Neural crest cell (in vitro differentiated cells): ENCODE measurements around the gene FILIP1. TPM values are rescaled to one million over a fixed set of nuclear protein-coding genes. Genes with fewer than 3 reads are reported as not detected.

Experiments
- DNase-seq: peaks from one replicate; pipeline ENCODE4 v3.0.0; 2021; ENCODE audit warnings: low read depth, mixed read lengths, low spot score
- H3K27ac Mint-ChIP-seq: one replicate; pipeline ENCODE4 v1.8.0; 2021; ENCODE audit warnings: mild to moderate bottlenecking, mixed read lengths; ENCODE audit not compliant: unreplicated experiment
- H3K27me3 Mint-ChIP-seq: 2 replicates; pipeline ENCODE4 v1.8.0; 2021; ENCODE audit warnings: low read depth, mild to moderate bottlenecking, mixed read lengths
- H3K36me3 Mint-ChIP-seq: 2 replicates; pipeline ENCODE4 v1.8.0; 2021; ENCODE audit warnings: low read depth, mild to moderate bottlenecking, mixed read lengths
- H3K4me1 Mint-ChIP-seq: 2 replicates; pipeline ENCODE4 v1.8.0; 2021; ENCODE audit warnings: mixed read lengths
- H3K4me3 Mint-ChIP-seq: one replicate; pipeline ENCODE4 v1.8.0; 2021; ENCODE audit warnings: mild to moderate bottlenecking, mixed read lengths
- H3K9me3 Mint-ChIP-seq: 2 replicates; pipeline ENCODE4 v1.8.0; 2021; ENCODE audit warnings: mixed read lengths
- CTCF ChIP-seq: fragments of 200-600 bp; sonication (generic); conservative IDR thresholded peaks from 2 replicates; pipeline ENCODE4 v1.5.0; 2021; ENCODE audit warnings: antibody characterized with exemption, mild to moderate bottlenecking
- total RNA-seq: library from RNA; stranded (reverse); gene quantifications from 2 replicates; pipeline ENCODE4 v1.2.1, GENCODE V29; 2021

The FILIP1 gene
- total RNA-seq, 1 donor from 2014 or later = 0.79 TPM

GRCh38 chr6:75421316-75422023 is 72.1 kb downstream of the FILIP1 start:
- H3K27me3 Mint-ChIP-seq = no peaks in the 10 kb centered on the region
- TF ChIP-seq CTCF = no peak
- H3K9me3 Mint-ChIP-seq = no peaks in the 10 kb centered on the region
- no peak for DNase-seq
- H3K27ac Mint-ChIP-seq = no peak overlapping the region
- no peak overlapping the region for H3K4me3 Mint-ChIP-seq
- H3K36me3 Mint-ChIP-seq = no peaks in the 10 kb centered on the region
- peaks cover 3% of the 10 kb centered on the region for H3K4me1 Mint-ChIP-seq

DNA sequence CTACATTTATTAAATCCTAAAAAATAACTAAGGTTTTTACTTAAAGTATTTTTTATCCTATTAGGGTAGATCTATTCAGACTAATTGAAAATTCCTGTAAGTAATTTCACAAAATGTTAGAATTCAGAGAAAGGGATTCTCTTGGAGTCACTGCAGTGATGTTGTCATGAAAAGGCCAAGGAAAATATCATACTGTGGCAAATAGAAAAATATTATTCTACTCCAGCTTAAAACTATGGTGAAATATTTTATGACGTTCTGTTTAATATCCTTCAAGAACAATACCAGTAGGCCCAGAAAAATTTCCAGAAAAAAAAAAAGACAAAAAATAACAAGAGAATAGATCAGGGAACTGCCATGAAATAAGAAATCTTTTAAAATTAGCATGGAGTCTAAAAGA is 73.6 kb downstream of the FILIP1 start:
- H3K9me3 Mint-ChIP-seq = no peaks in the 10 kb centered on the region
- no peak for TF ChIP-seq CTCF
- no peaks in the 10 kb centered on the region for H3K36me3 Mint-ChIP-seq
- no peak overlapping the region for H3K27ac Mint-ChIP-seq
- H3K4me3 Mint-ChIP-seq = no peak overlapping the region
- peaks cover 3% of the 10 kb centered on the region for H3K4me1 Mint-ChIP-seq
- H3K27me3 Mint-ChIP-seq = no peaks in the 10 kb centered on the region
- no peak for DNase-seq

DNA sequence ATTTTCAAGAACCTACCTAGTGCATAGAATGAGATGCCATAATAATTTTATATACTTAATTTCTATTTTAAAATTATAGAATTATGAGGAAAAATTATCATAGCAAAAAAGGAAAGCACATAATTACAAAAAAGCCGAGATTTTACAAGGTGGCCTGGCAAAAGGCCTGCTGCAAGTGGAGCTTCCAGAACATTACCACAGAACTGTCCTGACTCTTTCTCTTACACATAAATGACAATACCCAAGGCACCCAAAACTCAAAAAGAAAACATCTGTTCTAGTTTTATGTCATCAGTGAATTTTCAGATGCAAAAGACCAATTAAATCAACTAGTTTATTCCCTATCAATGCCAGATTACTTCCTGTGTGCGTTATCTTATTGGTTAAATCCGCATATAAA is 74.2 kb downstream of the FILIP1 start:
- no peak for DNase-seq
- TF ChIP-seq CTCF = no peak
- Mint-ChIP-seq H3K36me3 (no peaks in the 10 kb centered on the region), H3K9me3 (no peaks in the 10 kb centered on the region), H3K4me3 (no peak overlapping the region), H3K4me1 (peaks cover 3% of the 10 kb centered on the region), H3K27ac (no peak overlapping the region), H3K27me3 (no peaks in the 10 kb centered on the region)

- H3K27ac Mint-ChIP-seq = no peak overlapping the region
- peaks cover 3% of the 10 kb centered on the region for H3K4me1 Mint-ChIP-seq
- no peak overlapping the region for H3K4me3 Mint-ChIP-seq
- no peaks in the 10 kb centered on the region for H3K27me3 Mint-ChIP-seq
- H3K9me3 Mint-ChIP-seq = no peaks in the 10 kb centered on the region
- H3K36me3 Mint-ChIP-seq = no peaks in the 10 kb centered on the region
- no peak for DNase-seq
- TF ChIP-seq CTCF = no peak
Observed at GRCh38 chr6:75418233-75418632, 75.4 kb downstream of the FILIP1 start.

GRCh38 chr6:75416443-75416842 is 77.2 kb downstream of the FILIP1 start:
- no peak overlapping the region for H3K27ac Mint-ChIP-seq
- peaks cover 3% of the 10 kb centered on the region for H3K4me1 Mint-ChIP-seq
- no peaks in the 10 kb centered on the region for H3K27me3 Mint-ChIP-seq
- H3K4me3 Mint-ChIP-seq = no peak overlapping the region
- H3K36me3 Mint-ChIP-seq = no peaks in the 10 kb centered on the region
- DNase-seq = no peak
- peaks cover 2% of the 10 kb centered on the region for H3K9me3 Mint-ChIP-seq
- TF ChIP-seq CTCF = no peak
